Mammary epithelial cell (primary cell): ENCODE measurements around the gene CRMP1.

Experiments used
- CTCF ChIP-seq, 2 donors: IDR thresholded peaks in 1 of 2; conservative IDR thresholded peaks in 1 of 2; 2 replicates each; pipeline ENCODE4 v1.5.1; 2011 to 2012; ENCODE audit warnings: inconsistent platforms in 2 of 2, low read length in 2 of 2, mild to moderate bottlenecking in 2 of 2, control low read depth in 1 of 2, low read depth in 1 of 2; ENCODE audit not compliant: insufficient read depth in 1 of 2; ENCODE audit errors: extremely low read depth in 1 of 2
- EZH2 ChIP-seq: IDR thresholded peaks from 2 replicates; pipeline ENCODE4 v1.6.1; 2012; ENCODE audit warnings: low read length, inconsistent platforms, borderline replicate concordance

GRCh38 chr4:5826437-5827107 is 66.3 kb downstream of the CRMP1 start:
- TF ChIP-seq CTCF (conservative IDR thresholded peaks at IDR 0.05 in 1 of 2, IDR thresholded peaks at IDR 0.05 in 1 of 2; ENCODE audit: extremely low read depth in 1 of 2, insufficient read depth in 1 of 2, low read depth in 1 of 2, low read length in 2 of 2) (no peak), EZH2 (no peak)
